ENCODE results near the gene KCTD11.
"Not testable (repeated sequence)": the region's sequence is repeated elsewhere in the genome, so short reads cannot be mapped to it uniquely, and the experiment has no call there.

The KCTD11 gene

GRCh38 chr17:7352503-7352889 lies 534 bp downstream of the KCTD11 start:
- peak overlapping the region; percentile 89 for H3K9ac ChIP-seq (ENCODE audit: low read length)

GRCh38 chr17:7352910-7353635 lies 1.1 kb downstream of the KCTD11 start:
- H3K27me3 ChIP-seq (ENCODE audit: control insufficient read depth in 1 of 2, insufficient read depth in 2 of 2, low read length in 2 of 2) = no peaks in the 10 kb centered on the region
- no peaks in the 10 kb centered on the region for H3K9me3 ChIP-seq (ENCODE audit: low read length)
- no peak overlapping the region for H3K9ac ChIP-seq (ENCODE audit: low read length)
- H3K27ac ChIP-seq (ENCODE audit: low read depth, low read length) = peak overlapping the region; percentile 93
- H3K4me1 ChIP-seq (ENCODE audit: insufficient read depth, low read length) = peaks cover 42% of the 10 kb centered on the region
- H3K36me3 ChIP-seq (ENCODE audit: insufficient read depth, low read length) = no peaks in the 10 kb centered on the region
- H3K4me3 ChIP-seq (ENCODE audit: low read depth in 1 of 2, low read length in 2 of 2) = peak overlapping the region; percentile 43 to 88

More at GRCh38 chr17:7352503-7352889, 534 bp downstream of the KCTD11 start:
- H3K4me3 ChIP-seq (ENCODE audit: low read depth in 1 of 2, low read length in 2 of 2) = peak overlapping the region; percentile 43 to 88
- H3K27me3 ChIP-seq (ENCODE audit: control insufficient read depth in 1 of 2, insufficient read depth in 2 of 2, low read length in 2 of 2) = no peaks in the 10 kb centered on the region
- no peaks in the 10 kb centered on the region for H3K36me3 ChIP-seq (ENCODE audit: insufficient read depth, low read length)
- peak overlapping the region; percentile 93 for H3K27ac ChIP-seq (ENCODE audit: low read depth, low read length)
- no peaks in the 10 kb centered on the region for H3K9me3 ChIP-seq (ENCODE audit: low read length)
- H3K4me1 ChIP-seq (ENCODE audit: insufficient read depth, low read length) = peaks cover 42% of the 10 kb centered on the region

GRCh38 chr17:7354262-7354843 lies 2.4 kb downstream of the KCTD11 start:
- no peak overlapping the region for H3K4me3 ChIP-seq (ENCODE audit: low read depth in 1 of 2, low read length in 2 of 2)
- no peaks in the 10 kb centered on the region for H3K27me3 ChIP-seq (ENCODE audit: control insufficient read depth in 1 of 2, insufficient read depth in 2 of 2, low read length in 2 of 2)
- no peak overlapping the region for H3K27ac ChIP-seq (ENCODE audit: low read depth, low read length)
- H3K9ac ChIP-seq (ENCODE audit: low read length) = no peak overlapping the region
- no peaks in the 10 kb centered on the region for H3K36me3 ChIP-seq (ENCODE audit: insufficient read depth, low read length)
- no peaks in the 10 kb centered on the region for H3K9me3 ChIP-seq (ENCODE audit: low read length)
- peaks cover 42% of the 10 kb centered on the region for H3K4me1 ChIP-seq (ENCODE audit: insufficient read depth, low read length)

GRCh38 chr17:7355053-7355452 lies 3.1 kb downstream of the KCTD11 start, which contains the start of gene TMEM95:
Gene TMEM95 (plus strand): TSS chr17:7355156. CDS start chr17:7355205, 49 bp downstream.
- Histone ChIP-seq H3K4me3 (ENCODE audit: low read depth in 1 of 2, low read length in 2 of 2) (no peak within 1 kb of the TSS), H3K27me3 (ENCODE audit: control insufficient read depth in 1 of 2, insufficient read depth in 2 of 2, low read length in 2 of 2) (no peaks in the 10 kb centered on the region), H3K4me1 (ENCODE audit: insufficient read depth, low read length) (peaks cover 37% of the 10 kb centered on the region), H3K27ac (ENCODE audit: low read depth, low read length) (no peak within 1 kb of the TSS), H3K9me3 (ENCODE audit: low read length) (no peaks in the 10 kb centered on the region), H3K9ac (ENCODE audit: low read length) (no peak within 1 kb of the TSS), H3K36me3 (ENCODE audit: insufficient read depth, low read length) (no peaks in the 10 kb centered on the region)

- no peak overlapping the region for H3K27ac ChIP-seq (ENCODE audit: low read depth, low read length)
- H3K9ac ChIP-seq (ENCODE audit: low read length) = no peak overlapping the region
- H3K9me3 ChIP-seq (ENCODE audit: low read length) = no peaks in the 10 kb centered on the region
- H3K4me3 ChIP-seq (ENCODE audit: low read depth in 1 of 2, low read length in 2 of 2) = no peak overlapping the region
- no peaks in the 10 kb centered on the region for H3K36me3 ChIP-seq (ENCODE audit: insufficient read depth, low read length)
- peaks cover 37% of the 10 kb centered on the region for H3K4me1 ChIP-seq (ENCODE audit: insufficient read depth, low read length)
- H3K27me3 ChIP-seq (ENCODE audit: control insufficient read depth in 1 of 2, insufficient read depth in 2 of 2, low read length in 2 of 2) = no peaks in the 10 kb centered on the region
Observed at GRCh38 chr17:7355573-7355972, 3.6 kb downstream of the KCTD11 start.

- H3K36me3 ChIP-seq (ENCODE audit: insufficient read depth, low read length) = no peaks in the 10 kb centered on the region
- no peak overlapping the region for H3K27ac ChIP-seq (ENCODE audit: low read depth, low read length)
- H3K4me1 ChIP-seq (ENCODE audit: insufficient read depth, low read length) = peaks cover 37% of the 10 kb centered on the region
- H3K27me3 ChIP-seq (ENCODE audit: control insufficient read depth in 1 of 2, insufficient read depth in 2 of 2, low read length in 2 of 2) = no peaks in the 10 kb centered on the region
- no peaks in the 10 kb centered on the region for H3K9me3 ChIP-seq (ENCODE audit: low read length)
- no peak overlapping the region for H3K4me3 ChIP-seq (ENCODE audit: low read depth in 1 of 2, low read length in 2 of 2)
- no peak overlapping the region for H3K9ac ChIP-seq (ENCODE audit: low read length)
Observed at GRCh38 chr17:7356072-7356549, 4.1 kb downstream of the KCTD11 start.

GRCh38 chr17:7356756-7357155 lies 4.8 kb downstream of the KCTD11 start:
- H3K27ac ChIP-seq (ENCODE audit: low read depth, low read length) = no peak overlapping the region
- no peaks in the 10 kb centered on the region for H3K9me3 ChIP-seq (ENCODE audit: low read length)
- H3K36me3 ChIP-seq (ENCODE audit: insufficient read depth, low read length) = no peaks in the 10 kb centered on the region
- peaks cover 37% of the 10 kb centered on the region for H3K4me1 ChIP-seq (ENCODE audit: insufficient read depth, low read length)
- H3K9ac ChIP-seq (ENCODE audit: low read length) = no peak overlapping the region
- no peaks in the 10 kb centered on the region for H3K27me3 ChIP-seq (ENCODE audit: control insufficient read depth in 1 of 2, insufficient read depth in 2 of 2, low read length in 2 of 2)
- H3K4me3 ChIP-seq (ENCODE audit: low read depth in 1 of 2, low read length in 2 of 2) = no peak overlapping the region

- Histone ChIP-seq H3K27ac (ENCODE audit: low read depth, low read length) (no peak overlapping the region), H3K9ac (ENCODE audit: low read length) (no peak overlapping the region)
Observed at GRCh38 chr17:7357381-7357780, 5.4 kb downstream of the KCTD11 start.

GRCh38 chr17:7361906-7362305 lies 9.9 kb downstream of the KCTD11 start:
- Histone ChIP-seq H3K4me3 (ENCODE audit: low read depth in 1 of 2, low read length in 2 of 2) (no peak overlapping the region), H3K9ac (ENCODE audit: low read length) (no peak overlapping the region), H3K9me3 (ENCODE audit: low read length) (no peaks in the 10 kb centered on the region), H3K27me3 (ENCODE audit: control insufficient read depth in 1 of 2, insufficient read depth in 2 of 2, low read length in 2 of 2) (no peaks in the 10 kb centered on the region), H3K4me1 (ENCODE audit: insufficient read depth, low read length) (no peaks in the 10 kb centered on the region), H3K36me3 (ENCODE audit: insufficient read depth, low read length) (no peaks in the 10 kb centered on the region), H3K27ac (ENCODE audit: low read depth, low read length) (no peak overlapping the region)

More at GRCh38 chr17:7357381-7357780, 5.4 kb downstream of the KCTD11 start:
- no peaks in the 10 kb centered on the region for H3K9me3 ChIP-seq (ENCODE audit: low read length)
- no peaks in the 10 kb centered on the region for H3K27me3 ChIP-seq (ENCODE audit: control insufficient read depth in 1 of 2, insufficient read depth in 2 of 2, low read length in 2 of 2)
- H3K4me1 ChIP-seq (ENCODE audit: insufficient read depth, low read length) = peaks cover 37% of the 10 kb centered on the region
- no peak overlapping the region for H3K4me3 ChIP-seq (ENCODE audit: low read depth in 1 of 2, low read length in 2 of 2)
- no peaks in the 10 kb centered on the region for H3K36me3 ChIP-seq (ENCODE audit: insufficient read depth, low read length)

- Histone ChIP-seq H3K36me3 (ENCODE audit: insufficient read depth, low read length) (no peaks in the 10 kb centered on the region), H3K9ac (ENCODE audit: low read length) (no peak overlapping the region), H3K27ac (ENCODE audit: low read depth, low read length) (no peak overlapping the region), H3K9me3 (ENCODE audit: low read length) (no peaks in the 10 kb centered on the region), H3K4me1 (ENCODE audit: insufficient read depth, low read length) (no peaks in the 10 kb centered on the region), H3K4me3 (ENCODE audit: low read depth in 1 of 2, low read length in 2 of 2) (no peak overlapping the region), H3K27me3 (ENCODE audit: control insufficient read depth in 1 of 2, insufficient read depth in 2 of 2, low read length in 2 of 2) (no peaks in the 10 kb centered on the region)
Observed at GRCh38 chr17:7363311-7363710, 11.3 kb downstream of the KCTD11 start.

GRCh38 chr17:7365963-7366362 lies 14.0 kb downstream of the KCTD11 start:
- not testable (repeated sequence) for H3K36me3 ChIP-seq (ENCODE audit: insufficient read depth, low read length); H3K4me1 ChIP-seq (ENCODE audit: insufficient read depth, low read length); H3K9me3 ChIP-seq (ENCODE audit: low read length); H3K9ac ChIP-seq (ENCODE audit: low read length); H3K27ac ChIP-seq (ENCODE audit: low read depth, low read length); H3K27me3 ChIP-seq (ENCODE audit: control insufficient read depth in 1 of 2, insufficient read depth in 2 of 2, low read length in 2 of 2); H3K4me3 ChIP-seq (ENCODE audit: low read depth in 1 of 2, low read length in 2 of 2)

GRCh38 chr17:7367083-7367482 lies 15.1 kb downstream of the KCTD11 start:
- Histone ChIP-seq H3K36me3 (ENCODE audit: insufficient read depth, low read length) (no peaks in the 10 kb centered on the region), H3K27me3 (ENCODE audit: control insufficient read depth in 1 of 2, insufficient read depth in 2 of 2, low read length in 2 of 2) (no peaks in the 10 kb centered on the region), H3K27ac (ENCODE audit: low read depth, low read length) (no peak overlapping the region), H3K4me1 (ENCODE audit: insufficient read depth, low read length) (no peaks in the 10 kb centered on the region), H3K4me3 (ENCODE audit: low read depth in 1 of 2, low read length in 2 of 2) (no peak overlapping the region), H3K9ac (ENCODE audit: low read length) (no peak overlapping the region), H3K9me3 (ENCODE audit: low read length) (no peaks in the 10 kb centered on the region)

Measured in muscle layer of colon (tissue), 2 donors.